ENCODE results near the gene CD93.

The CD93 gene

DNA sequence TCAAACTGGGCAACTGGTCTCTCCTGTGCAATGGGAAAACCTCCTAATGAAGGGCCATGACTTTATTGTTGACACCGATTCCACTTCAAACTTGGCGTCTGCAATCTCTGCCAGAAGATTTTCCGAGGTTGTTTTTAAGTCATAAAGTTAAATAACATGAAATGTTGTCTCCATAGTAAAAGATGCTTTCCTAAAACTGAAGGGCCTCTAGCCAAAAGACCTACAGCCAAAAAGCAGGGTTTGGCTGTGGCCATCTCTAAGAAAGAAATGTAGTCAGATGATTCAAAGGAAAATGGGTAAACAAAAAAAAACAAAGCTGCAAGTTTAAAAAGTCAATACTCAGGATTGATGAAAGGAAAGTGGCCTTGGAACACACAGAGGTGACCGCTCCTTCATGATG, 14.1 kb downstream of the CD93 start:
- Histone ChIP-seq H3K4me1 (ENCODE audit: insufficient read depth, low read length, poor library complexity, severe bottlenecking) (no peaks in the 10 kb centered on the region), H3K27me3 (ENCODE audit: insufficient read depth, low read length, poor library complexity, severe bottlenecking) (no peaks in the 10 kb centered on the region), H3K36me3 (ENCODE audit: insufficient read depth, low read length) (no peaks in the 10 kb centered on the region), H3K9me2 (replicated peaks; ENCODE audit: low read depth, low read length) (no peaks in the 10 kb centered on the region), H3K4me3 (ENCODE audit: low read length, poor library complexity, severe bottlenecking) (no peak overlapping the region), H3K9ac (ENCODE audit: low read depth, low read length, poor library complexity, severe bottlenecking) (no peak overlapping the region), H3F3A (ENCODE audit: low read depth) (no peaks in the 10 kb centered on the region), H2AFZ (ENCODE audit: low read length) (no peak overlapping the region), H3K79me2 (ENCODE audit: insufficient read depth, low read length) (no peaks in the 10 kb centered on the region), H3K9me3 (ENCODE audit: insufficient read depth, low read depth, low read length) (no peaks in the 10 kb centered on the region), H3K4me2 (ENCODE audit: low read depth, low read length, poor library complexity, severe bottlenecking) (no peak overlapping the region), H4K20me1 (ENCODE audit: insufficient read depth, low read length, poor library complexity, severe bottlenecking) (no peaks in the 10 kb centered on the region)
- TF ChIP-seq EZH2phosphoT487 (IDR thresholded peaks at IDR 0.05; ENCODE audit: borderline replicate concordance) (no peak), CTCF (conservative IDR thresholded peaks at IDR 0.05; ENCODE audit: low read length) (no peak)

DNA sequence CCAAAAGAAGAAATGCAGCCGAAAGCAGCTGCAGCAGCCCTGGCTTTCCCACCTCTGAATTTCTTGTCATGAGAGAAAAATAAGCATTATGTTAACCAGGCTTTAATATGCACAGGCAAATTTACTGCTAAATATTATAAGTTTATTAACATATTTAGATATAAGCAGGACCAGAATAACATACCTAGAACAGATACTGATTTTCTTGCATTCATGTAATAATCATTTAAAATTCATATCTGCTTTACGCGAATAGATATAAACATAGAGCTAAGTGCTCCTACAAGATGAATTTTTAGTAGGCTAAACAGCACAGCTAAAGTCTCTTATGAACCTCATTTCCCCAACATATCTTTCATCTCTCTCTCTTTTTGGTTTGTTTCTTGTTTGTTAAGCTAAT, 14.7 kb downstream of the CD93 start:
- Histone ChIP-seq H3F3A (ENCODE audit: low read depth) (no peaks in the 10 kb centered on the region), H3K27me3 (ENCODE audit: insufficient read depth, low read length, poor library complexity, severe bottlenecking) (no peaks in the 10 kb centered on the region), H3K4me2 (ENCODE audit: low read depth, low read length, poor library complexity, severe bottlenecking) (no peak overlapping the region), H2AFZ (ENCODE audit: low read length) (no peak overlapping the region), H3K9ac (ENCODE audit: low read depth, low read length, poor library complexity, severe bottlenecking) (no peak overlapping the region), H4K20me1 (ENCODE audit: insufficient read depth, low read length, poor library complexity, severe bottlenecking) (no peaks in the 10 kb centered on the region), H3K4me1 (ENCODE audit: insufficient read depth, low read length, poor library complexity, severe bottlenecking) (no peaks in the 10 kb centered on the region), H3K9me2 (replicated peaks; ENCODE audit: low read depth, low read length) (no peaks in the 10 kb centered on the region), H3K36me3 (ENCODE audit: insufficient read depth, low read length) (no peaks in the 10 kb centered on the region), H3K9me3 (ENCODE audit: insufficient read depth, low read depth, low read length) (no peaks in the 10 kb centered on the region), H3K79me2 (ENCODE audit: insufficient read depth, low read length) (no peaks in the 10 kb centered on the region), H3K4me3 (ENCODE audit: low read length, poor library complexity, severe bottlenecking) (no peak overlapping the region)
- TF ChIP-seq EZH2phosphoT487 (IDR thresholded peaks at IDR 0.05; ENCODE audit: borderline replicate concordance) (no peak), CTCF (conservative IDR thresholded peaks at IDR 0.05; ENCODE audit: low read length) (no peak)

DNA sequence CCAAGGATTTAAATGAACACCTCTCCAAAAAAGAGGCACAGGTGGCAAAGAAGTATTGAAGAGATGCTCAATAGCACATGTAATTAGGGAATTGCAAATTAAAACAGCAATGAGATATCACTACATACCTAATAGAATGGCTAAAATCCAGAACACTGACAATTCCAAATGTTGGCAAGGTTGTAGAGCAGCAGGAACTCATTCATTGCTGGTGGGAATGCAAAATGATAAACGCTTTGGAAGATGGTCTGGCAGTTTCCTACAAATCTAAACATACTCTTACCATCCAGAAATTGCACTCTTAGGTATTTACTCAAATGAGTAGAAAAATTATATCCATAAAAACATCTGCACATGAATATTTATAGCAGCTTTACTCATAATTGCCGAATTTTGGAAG, 17.0 kb downstream of the CD93 start:
- no peaks in the 10 kb centered on the region for H3K4me1 ChIP-seq (ENCODE audit: insufficient read depth, low read length, poor library complexity, severe bottlenecking)
- no peaks in the 10 kb centered on the region for H4K20me1 ChIP-seq (ENCODE audit: insufficient read depth, low read length, poor library complexity, severe bottlenecking)
- no peak overlapping the region for H3K4me3 ChIP-seq (ENCODE audit: low read length, poor library complexity, severe bottlenecking)
- H3K9ac ChIP-seq (ENCODE audit: low read depth, low read length, poor library complexity, severe bottlenecking), result no peak overlapping the region
- H3F3A ChIP-seq (ENCODE audit: low read depth), result no peaks in the 10 kb centered on the region
- no peaks in the 10 kb centered on the region for H3K79me2 ChIP-seq (ENCODE audit: insufficient read depth, low read length)
- no peaks in the 10 kb centered on the region for H3K9me3 ChIP-seq (ENCODE audit: insufficient read depth, low read depth, low read length)
- H2AFZ ChIP-seq (ENCODE audit: low read length), result no peak overlapping the region
- H3K36me3 ChIP-seq (ENCODE audit: insufficient read depth, low read length), result no peaks in the 10 kb centered on the region
- no peak overlapping the region for H3K4me2 ChIP-seq (ENCODE audit: low read depth, low read length, poor library complexity, severe bottlenecking)
- H3K9me2 ChIP-seq (replicated peaks; ENCODE audit: low read depth, low read length), result no peaks in the 10 kb centered on the region
- TF ChIP-seq CTCF (conservative IDR thresholded peaks at IDR 0.05; ENCODE audit: low read length), result no peak
- no peaks in the 10 kb centered on the region for H3K27me3 ChIP-seq (ENCODE audit: insufficient read depth, low read length, poor library complexity, severe bottlenecking)

All from Loucy (cell line).